Heart left ventricle (tissue), 13 donors: ENCODE measurements around the gene GH1.
"Not testable (repeated sequence)": the region's sequence is repeated elsewhere in the genome, so short reads cannot be mapped to it uniquely, and the experiment has no call there.

Experiments
- POLR2A ChIP-seq, 2 donors: fragments of 450-650 bp; IDR thresholded peaks; one replicate each; pipeline ENCODE4 v1.6.1; 2017; ENCODE audit warnings: antibody characterized with exemption in 2 of 2, mild to moderate bottlenecking in 2 of 2, moderate library complexity in 2 of 2
- TF ChIP-seq, protein P1 (sequence below), 12 donors: fragments of 200-600 bp; sonication (generic) in 4 of 12; IDR thresholded peaks; one replicate each; pipeline versions ENCODE4 v1.5.0 to v1.8.0; 2018 to 2022; ENCODE audit warnings: antibody characterized with exemption in 12 of 12, mild to moderate bottlenecking in 5 of 12
- donor health status: ischemic (EF 13 %, LVEDD 7.1; RV severe dilation, severe dysfunction).
- donor health status: DM: no; HTN: yes; CAD: no.
- donor health status: DM: no; HTN: no; CAD: no.
- donor health status: ischemic (EF 25% LVEDD 6.9; RV normal size, moderate dysfunction).
- donor health status: ischemic (EF 25% LVEDD 5.7; RV mildly dilated, moderate dysfunction).
- donor health status: ischemic (EF 35%, LVEDD 5.7; RV mildly dilated, moderate dysfunction).
- donor health status: nonischemic (EF 11% LVEDD 7.7; RV severe dilation, severe dysfunction).
- donor health status: DM: yes; HTN: yes; CAD: no.
- donor health status: PGD.
- donor health status: ischemic (EF 29% LVEDD 5.4; RV normal size, mild dysfunction).
- donor health status: nonischemic (EF 23%, LVEDD 6.1; RV moderate dilation, normal function).

DNA sequence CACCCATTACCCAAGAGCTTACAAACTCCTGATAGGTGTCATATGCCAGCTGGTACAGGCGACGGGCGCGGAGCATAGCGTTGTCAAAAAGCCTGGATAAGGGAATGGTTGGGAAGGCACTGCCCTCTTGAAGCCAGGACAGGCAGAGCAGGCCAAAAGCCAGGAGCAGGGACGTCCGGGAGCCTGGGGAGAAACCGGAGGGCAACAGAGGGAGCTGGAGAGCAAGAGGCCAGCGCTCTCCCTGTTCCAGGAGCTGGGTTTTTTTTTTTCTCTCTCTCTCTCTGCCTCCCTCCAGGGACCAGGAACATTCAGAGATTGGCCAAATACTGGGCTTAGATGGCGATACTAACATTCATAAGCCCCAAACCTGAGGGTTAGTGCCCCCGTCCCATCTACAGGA lies 37.3 kb downstream of the GH1 start:
- TF ChIP-seq POLR2A (IDR thresholded peaks at IDR 0.05), result not testable (repeated sequence)
- TF ChIP-seq, protein P1, sequence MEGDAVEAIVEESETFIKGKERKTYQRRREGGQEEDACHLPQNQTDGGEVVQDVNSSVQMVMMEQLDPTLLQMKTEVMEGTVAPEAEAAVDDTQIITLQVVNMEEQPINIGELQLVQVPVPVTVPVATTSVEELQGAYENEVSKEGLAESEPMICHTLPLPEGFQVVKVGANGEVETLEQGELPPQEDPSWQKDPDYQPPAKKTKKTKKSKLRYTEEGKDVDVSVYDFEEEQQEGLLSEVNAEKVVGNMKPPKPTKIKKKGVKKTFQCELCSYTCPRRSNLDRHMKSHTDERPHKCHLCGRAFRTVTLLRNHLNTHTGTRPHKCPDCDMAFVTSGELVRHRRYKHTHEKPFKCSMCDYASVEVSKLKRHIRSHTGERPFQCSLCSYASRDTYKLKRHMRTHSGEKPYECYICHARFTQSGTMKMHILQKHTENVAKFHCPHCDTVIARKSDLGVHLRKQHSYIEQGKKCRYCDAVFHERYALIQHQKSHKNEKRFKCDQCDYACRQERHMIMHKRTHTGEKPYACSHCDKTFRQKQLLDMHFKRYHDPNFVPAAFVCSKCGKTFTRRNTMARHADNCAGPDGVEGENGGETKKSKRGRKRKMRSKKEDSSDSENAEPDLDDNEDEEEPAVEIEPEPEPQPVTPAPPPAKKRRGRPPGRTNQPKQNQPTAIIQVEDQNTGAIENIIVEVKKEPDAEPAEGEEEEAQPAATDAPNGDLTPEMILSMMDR (IDR thresholded peaks at IDR 0.05), result peak in 5 of 12 donors; percentile 10 to 26 (median 22)
